Measurements from ENCODE around the gene APLP1. TPM values are rescaled to one million over a fixed set of nuclear protein-coding genes. Genes with fewer than 3 reads are reported as not detected.

APLP1 gene
- total and polyA plus RNA-seq, 2 experiments from 2014 or later, result 10.6 to 16.8 TPM

DNA sequence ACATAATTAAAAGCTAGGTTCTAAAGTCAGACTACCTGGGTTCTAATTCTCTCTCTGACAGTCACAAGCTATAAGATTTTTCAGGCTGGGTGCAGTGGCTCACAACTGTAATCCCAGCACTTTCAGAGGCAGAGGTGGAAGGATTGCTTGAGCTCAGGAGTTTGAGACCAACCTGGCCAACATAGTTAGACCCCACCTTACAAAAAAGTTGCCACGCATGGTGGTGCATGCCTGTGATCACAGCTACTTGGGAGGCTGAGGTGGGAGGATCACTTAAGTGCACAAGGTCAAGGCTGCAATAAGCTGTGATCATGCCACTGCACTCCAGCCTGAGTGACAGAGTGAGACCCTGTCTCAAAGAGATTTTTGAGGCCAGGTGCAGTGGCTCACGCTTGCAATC is 26.0 kb downstream of the APLP1 start:
- Histone ChIP-seq H3K79me2 (ENCODE audit: insufficient read depth) (peaks cover 28% of the 10 kb centered on the region), H4K20me1 (ENCODE audit: insufficient read depth) (no peaks in the 10 kb centered on the region), H3K36me3 (ENCODE audit: low read depth) (peaks cover 34% of the 10 kb centered on the region), H3K4me1 (ENCODE audit: insufficient read depth) (no peaks in the 10 kb centered on the region), H3K4me2 (ENCODE audit: unreplicated experiment) (no peak overlapping the region), H3K9me2 (ENCODE audit: insufficient read depth) (no peaks in the 10 kb centered on the region), H3F3A (ENCODE audit: insufficient read depth) (0 out of 2 replicates have a peak, but pooled peaks cover 5% of the 10 kb centered on the region), H3K27me3 (replicated peaks; ENCODE audit: insufficient read depth) (no peaks in the 10 kb centered on the region), H3K9me3 (ENCODE audit: low read depth) (no peaks in the 10 kb centered on the region), H2AFZ (no peak overlapping the region), H3K9ac (no peak overlapping the region), H3K27ac (no peak overlapping the region), H3K4me3 (no peak overlapping the region)
- in situ Hi-C loops (cut with MboI), result no loop called here
- TF ChIP-seq EZH2 (IDR thresholded peaks at IDR 0.05; ENCODE audit: insufficient read depth, poor library complexity, severe bottlenecking), result no peak
- TF ChIP-seq EZH2phosphoT487 (IDR thresholded peaks at IDR 0.05; ENCODE audit: insufficient read depth, low read depth), result no peak
- 87 to 98% methylated on average over 2 of the region's 2 CpGs for WGBS, 2 experiments (ENCODE audit: low coverage in 1 of 2, low lambda C conversion rate in 2 of 2, missing lambda C conversion rate in 2 of 2)
- no peak for DNase-seq

DNA sequence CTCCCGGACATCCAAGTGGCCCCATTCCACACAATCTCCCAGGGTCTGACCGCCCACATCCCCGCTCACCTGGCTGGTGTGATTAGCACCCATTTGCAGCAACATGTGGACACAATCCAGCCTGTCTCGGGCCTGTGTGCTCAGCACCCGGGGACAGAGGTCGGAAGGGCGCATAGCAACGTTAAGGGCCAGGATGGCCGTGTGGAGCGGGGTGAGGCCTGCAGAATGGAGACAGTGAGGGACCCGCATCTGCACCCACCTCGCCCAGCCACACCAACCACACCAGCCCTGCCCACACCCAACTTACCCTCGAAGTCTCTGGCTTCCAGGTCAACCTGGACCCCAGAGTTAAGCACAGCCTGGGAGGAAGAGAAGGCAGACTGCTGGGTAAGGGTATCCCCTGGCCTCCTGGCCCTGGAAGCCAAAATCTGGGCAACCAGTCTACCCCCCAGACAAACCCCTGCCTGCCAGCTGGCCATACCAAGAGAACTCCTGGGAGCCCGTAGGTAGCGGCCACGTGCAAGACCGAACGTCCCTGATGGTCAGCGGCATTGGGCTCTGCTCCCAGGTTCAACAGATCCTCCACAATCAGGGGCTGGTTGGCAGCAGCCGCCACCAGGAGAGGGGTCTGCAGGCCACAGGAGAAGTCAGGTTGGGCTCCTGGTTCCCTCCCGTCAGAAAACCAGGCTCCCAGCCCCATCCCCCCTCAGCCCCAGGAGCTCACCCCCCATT is 27.7 kb downstream of the APLP1 start:
- no peak overlapping the region for H2AFZ ChIP-seq
- in situ Hi-C loops (cut with MboI), result no loop called here

DNA sequence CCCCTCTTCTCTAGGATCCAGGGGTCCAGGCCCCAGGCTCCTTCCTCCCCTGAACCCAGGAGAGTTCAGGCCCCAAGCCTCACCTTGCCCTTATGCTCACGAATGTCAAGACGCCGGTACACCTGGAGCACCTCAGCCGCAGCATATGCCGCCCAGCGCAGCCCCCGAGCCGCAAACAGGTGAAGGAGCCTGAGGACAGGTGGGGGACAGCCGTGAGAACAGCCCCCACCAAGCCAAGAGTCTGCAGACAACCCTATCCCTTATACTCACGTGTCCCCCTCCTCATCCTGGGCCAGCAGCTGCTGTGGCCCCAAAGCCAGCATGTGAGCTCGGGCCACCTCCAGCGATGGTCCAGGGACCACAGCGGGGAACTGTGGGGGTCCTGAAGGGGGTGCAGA is 28.3 kb downstream of the APLP1 start:
- H3K9me3 ChIP-seq (ENCODE audit: low read depth), result no peaks in the 10 kb centered on the region
- no peak for TF ChIP-seq EZH2 (IDR thresholded peaks at IDR 0.05; ENCODE audit: insufficient read depth, poor library complexity, severe bottlenecking)
- TF ChIP-seq EZH2phosphoT487 (IDR thresholded peaks at IDR 0.05; ENCODE audit: insufficient read depth, low read depth), result no peak
- no peak for DNase-seq
- no peak overlapping the region for H3K9ac ChIP-seq
- no peaks in the 10 kb centered on the region for H4K20me1 ChIP-seq (ENCODE audit: insufficient read depth)
- in situ Hi-C loops (cut with MboI), result no loop called here
- H3K4me1 ChIP-seq (ENCODE audit: insufficient read depth), result peaks cover 8% of the 10 kb centered on the region
- H3K4me2 ChIP-seq (ENCODE audit: unreplicated experiment), result no peak overlapping the region
- H3K9me2 ChIP-seq (ENCODE audit: insufficient read depth), result no peaks in the 10 kb centered on the region
- H3K27me3 ChIP-seq (replicated peaks; ENCODE audit: insufficient read depth), result no peaks in the 10 kb centered on the region
- WGBS, 2 experiments (ENCODE audit: low coverage in 1 of 2, low lambda C conversion rate in 2 of 2, missing lambda C conversion rate in 2 of 2), result 93 to 94% methylated on average over 13 of the region's 13 CpGs
- H2AFZ ChIP-seq, result no peak overlapping the region
- no peak overlapping the region for H3K27ac ChIP-seq
- peaks cover 14% of the 10 kb centered on the region for H3F3A ChIP-seq (ENCODE audit: insufficient read depth)
- H3K36me3 ChIP-seq (ENCODE audit: low read depth), result peaks cover 23% of the 10 kb centered on the region
- no peak overlapping the region for H3K4me3 ChIP-seq
- peaks cover 28% of the 10 kb centered on the region for H3K79me2 ChIP-seq (ENCODE audit: insufficient read depth)

More for the DNA sequence above, 27.7 kb downstream of the APLP1 start:
- H3K27me3 ChIP-seq (replicated peaks; ENCODE audit: insufficient read depth), result no peaks in the 10 kb centered on the region
- peaks cover 28% of the 10 kb centered on the region for H3K79me2 ChIP-seq (ENCODE audit: insufficient read depth)
- no peaks in the 10 kb centered on the region for H3K9me3 ChIP-seq (ENCODE audit: low read depth)
- no peak overlapping the region for H3K4me2 ChIP-seq (ENCODE audit: unreplicated experiment)
- H3K36me3 ChIP-seq (ENCODE audit: low read depth), result peaks cover 27% of the 10 kb centered on the region
- H3K27ac ChIP-seq, result no peak overlapping the region
- no peak for DNase-seq
- WGBS, 2 experiments (ENCODE audit: low coverage in 1 of 2, low lambda C conversion rate in 2 of 2, missing lambda C conversion rate in 2 of 2), result 93% methylated on average over 18 to 21 of the region's 21 CpGs
- TF ChIP-seq EZH2 (IDR thresholded peaks at IDR 0.05; ENCODE audit: insufficient read depth, poor library complexity, severe bottlenecking), result no peak
- no peak for TF ChIP-seq EZH2phosphoT487 (IDR thresholded peaks at IDR 0.05; ENCODE audit: insufficient read depth, low read depth)
- no peak overlapping the region for H3K9ac ChIP-seq
- H4K20me1 ChIP-seq (ENCODE audit: insufficient read depth), result no peaks in the 10 kb centered on the region
- H3K9me2 ChIP-seq (ENCODE audit: insufficient read depth), result no peaks in the 10 kb centered on the region
- peaks cover 8% of the 10 kb centered on the region; the same call in 1 of the 2 replicates for H3F3A ChIP-seq (ENCODE audit: insufficient read depth)
- no peak overlapping the region for H3K4me3 ChIP-seq
- H3K4me1 ChIP-seq (ENCODE audit: insufficient read depth), result peaks cover 3% of the 10 kb centered on the region

DNA sequence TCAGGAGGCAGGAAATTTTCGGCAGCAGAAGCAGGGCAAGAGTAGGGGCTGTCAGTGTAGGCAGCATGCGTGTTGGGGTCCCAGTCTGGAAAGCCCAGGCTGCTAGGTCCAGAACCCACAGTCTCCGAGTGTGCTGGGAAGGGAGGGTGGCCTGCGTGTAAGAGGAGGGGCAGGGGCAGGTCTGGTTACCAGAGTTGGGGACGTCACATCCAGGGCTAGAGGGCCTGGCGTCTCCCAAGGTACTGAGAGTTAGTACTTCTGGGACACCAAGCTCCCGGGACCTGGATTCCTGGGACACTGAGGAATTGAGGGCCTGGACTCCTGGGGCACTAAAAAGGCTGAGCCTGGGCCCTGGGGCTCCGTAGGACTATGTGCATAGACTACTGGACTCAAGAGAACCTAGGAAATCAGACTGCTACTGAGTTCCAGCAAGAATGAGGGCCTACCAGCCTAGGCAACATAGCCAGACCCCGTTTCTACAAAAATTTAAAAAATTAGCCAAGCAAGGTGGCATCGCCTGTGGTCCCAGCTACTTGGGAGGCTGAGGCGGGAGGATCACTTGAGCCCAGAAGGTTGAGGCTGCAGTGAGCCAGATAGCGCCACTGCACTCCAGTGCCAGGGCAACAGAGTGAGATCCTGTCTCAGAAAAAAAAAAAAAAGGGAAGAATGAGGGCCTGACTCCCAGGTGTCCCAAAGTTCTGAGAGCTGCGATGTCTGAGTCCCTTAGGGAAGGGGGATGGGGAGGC is 29.5 kb downstream of the APLP1 start:
- no peak for TF ChIP-seq EZH2phosphoT487 (IDR thresholded peaks at IDR 0.05; ENCODE audit: insufficient read depth, low read depth)
- no peak for TF ChIP-seq EZH2 (IDR thresholded peaks at IDR 0.05; ENCODE audit: insufficient read depth, poor library complexity, severe bottlenecking)
- Histone ChIP-seq H3K4me1 (ENCODE audit: insufficient read depth) (peaks cover 18% of the 10 kb centered on the region), H3F3A (ENCODE audit: insufficient read depth) (peaks cover 18% of the 10 kb centered on the region), H3K79me2 (ENCODE audit: insufficient read depth) (peaks cover 28% of the 10 kb centered on the region), H4K20me1 (ENCODE audit: insufficient read depth) (no peaks in the 10 kb centered on the region), H3K27me3 (replicated peaks; ENCODE audit: insufficient read depth) (no peaks in the 10 kb centered on the region), H3K4me3 (peak overlapping the region; percentile 99), H3K9me2 (ENCODE audit: insufficient read depth) (no peaks in the 10 kb centered on the region), H3K9ac (peak overlapping the region; percentile 87), H2AFZ (peak overlapping the region; percentile 83), H3K27ac (no peak overlapping the region), H3K4me2 (ENCODE audit: unreplicated experiment) (peak overlapping the region; percentile 93), H3K9me3 (ENCODE audit: low read depth) (no peaks in the 10 kb centered on the region), H3K36me3 (ENCODE audit: low read depth) (peaks cover 18% of the 10 kb centered on the region)
- no peak for DNase-seq
- in situ Hi-C loops (cut with MboI), result no loop called here
- WGBS, 2 experiments (ENCODE audit: low coverage in 1 of 2, low lambda C conversion rate in 2 of 2, missing lambda C conversion rate in 2 of 2), result 85 to 89% methylated on average over 13 of the region's 13 CpGs

Measured in GM23248 (cell line).